Lung (tissue), 12 donors: Measurements from ENCODE around the gene CYP2A7. TPM values are rescaled to one million over a fixed set of nuclear protein-coding genes. Genes with fewer than 3 reads are reported as not detected.
"Not testable (repeated sequence)": the region's sequence is repeated elsewhere in the genome, so short reads cannot be mapped to it uniquely, and the experiment has no call there.

Experiments used
- ATAC-seq: fragments of 200-7000 bp; cut with Tn5 transposase; one replicate; pipeline ENCODE4 v1.9.1; 2020; ENCODE audit warnings: moderate number of reproducible peaks; ENCODE audit not compliant: insufficient read depth, low FRiP score
- DNase-seq, 3 donors: peaks; one replicate each; pipeline ENCODE4 v3.0.0-alpha.2; 2013 to 2017
- H3K27ac ChIP-seq, 2 donors: one replicate each; pipeline ENCODE4 v1.5.1; 2013; ENCODE audit warnings: mild to moderate bottlenecking in 2 of 2, moderate library complexity in 2 of 2, control low read depth in 1 of 2, inconsistent platforms in 1 of 2, low read depth in 1 of 2, low read length in 1 of 2
- H3K27me3 ChIP-seq, 3 donors: one replicate each; pipeline ENCODE4 v1.5.1; 2013; ENCODE audit warnings: low read length in 2 of 3; ENCODE audit not compliant: control insufficient read depth in 3 of 3, insufficient read depth in 3 of 3
- H3K36me3 ChIP-seq, 4 donors: one replicate each; pipeline ENCODE4 v1.5.1; 2013; ENCODE audit warnings: low read length in 4 of 4, mild to moderate bottlenecking in 1 of 4, moderate library complexity in 1 of 4; ENCODE audit not compliant: control insufficient read depth in 4 of 4, insufficient read depth in 4 of 4
- H3K4me1 ChIP-seq, 5 donors: one replicate each; pipeline ENCODE4 v1.5.1; 2013; ENCODE audit warnings: low read length in 5 of 5, mild to moderate bottlenecking in 2 of 5, moderate library complexity in 1 of 5; ENCODE audit not compliant: control insufficient read depth in 5 of 5, insufficient read depth in 5 of 5
- H3K4me3 ChIP-seq: one replicate; pipeline ENCODE4 v1.5.1; 2013; ENCODE audit warnings: mild to moderate bottlenecking, control low read depth, moderate library complexity
- H3K9ac ChIP-seq, 2 donors: one replicate each; pipeline ENCODE4 v1.5.1; 2013; ENCODE audit warnings: low read length in 2 of 2, control low read depth in 1 of 2; ENCODE audit not compliant: insufficient read depth in 1 of 2
- H3K9me3 ChIP-seq, 4 donors: one replicate each; pipeline ENCODE4 v1.5.1; 2013; ENCODE audit warnings: low read length in 3 of 4, mild to moderate bottlenecking in 1 of 4, moderate library complexity in 1 of 4; ENCODE audit not compliant: control insufficient read depth in 4 of 4, insufficient read depth in 3 of 4
- CTCF ChIP-seq: IDR thresholded peaks from 2 replicates; pipeline ENCODE4 v1.5.1; 2012; ENCODE audit warnings: mild to moderate bottlenecking; ENCODE audit errors: control extremely low read depth, extremely low read depth
- WGBS, 2 donors: extraction: QIAGEN DNeasy Blood & Tissue Kit; methylation state at CpG; one replicate each; pipeline ENCODE4 v1.1.7; 2013; 5-methylcytosine and 5-hydroxymethylcytosine counted together
- polyA plus RNA-seq, 2 donors: library from polyadenylated mRNA; stranded (reverse); fragments of 200-250 nt; gene quantifications; one replicate each; pipeline ENCODE4 v1.2.1, GENCODE V29; 2013
- total RNA-seq, 2 donors: library from RNA; depleted of rRNA in 1 of 2; stranded (reverse); fragments of >200 nt in 1 of 2; gene quantifications; one replicate each; pipeline ENCODE4 v1.2.1, GENCODE V29; 2014 to 2021
- donor health status: control.
- donor health status: control.
- donor health status: Bipolar disorder and iron deficiency.
- donor health status: healthy.
- donor health status: DM: yes; HTN: yes; CAD: no.

Gene CYP2A7
- total and polyA plus RNA-seq, 4 donors = 0.11 to 1.6 (median 0.14) TPM; not detected in 1

GRCh38 chr19:40842997-40843652 is 38.9 kb downstream of the CYP2A7 start:
- H3K27me3 ChIP-seq, H3K27ac ChIP-seq, ATAC-seq, H3K9me3 ChIP-seq, DNase-seq, H3K4me3 ChIP-seq, H3K4me1 ChIP-seq, H3K36me3 ChIP-seq, H3K9ac ChIP-seq: not testable (repeated sequence)
- 26 to 34% methylated on average over 9 to 10 of the region's 12 CpGs for WGBS, 2 donors

- not testable (repeated sequence) for H3K9me3 ChIP-seq, H3K4me1 ChIP-seq, H3K4me3 ChIP-seq, H3K36me3 ChIP-seq, DNase-seq, ATAC-seq, H3K27ac ChIP-seq, H3K9ac ChIP-seq, H3K27me3 ChIP-seq
- 88 to 95% methylated on average over 3 of the region's 3 CpGs for WGBS, 2 donors
Observed at GRCh38 chr19:40842012-40842411, 40.0 kb downstream of the CYP2A7 start.

- H3K27me3 ChIP-seq, DNase-seq, H3K27ac ChIP-seq, H3K9ac ChIP-seq, H3K4me1 ChIP-seq, H3K4me3 ChIP-seq, H3K9me3 ChIP-seq, H3K36me3 ChIP-seq, ATAC-seq: not testable (repeated sequence)
- WGBS, 2 donors = 77 to 78% methylated on average over 1 of the region's 1 CpG
Observed at GRCh38 chr19:40838477-40838876, 43.6 kb downstream of the CYP2A7 start.

- no peak overlapping the region for H3K27ac ChIP-seq
- no peaks in the 10 kb centered on the region for H3K36me3 ChIP-seq
- no peak overlapping the region for H3K4me3 ChIP-seq
- DNase-seq (no peak), ATAC-seq (no peak)
- H3K27me3 ChIP-seq = no peaks in the 10 kb centered on the region
- WGBS, 2 donors = 89 to 92% methylated on average over 6 of the region's 6 CpGs
- no peak for TF ChIP-seq CTCF
- H3K9me3 ChIP-seq = no peaks in the 10 kb centered on the region
- no peak overlapping the region for H3K9ac ChIP-seq
- no peaks in the 10 kb centered on the region for H3K4me1 ChIP-seq
Observed at GRCh38 chr19:40836754-40837429, 45.1 kb downstream of the CYP2A7 start.

GRCh38 chr19:40833728-40834533 is 48.1 kb downstream of the CYP2A7 start:
- not testable (repeated sequence) for ATAC-seq, DNase-seq, H3K27me3 ChIP-seq, H3K36me3 ChIP-seq, H3K9me3 ChIP-seq, H3K4me1 ChIP-seq, H3K27ac ChIP-seq, H3K9ac ChIP-seq, H3K4me3 ChIP-seq
- WGBS, 2 donors = 47 to 49% methylated on average over 7 of the region's 7 CpGs

DNA sequence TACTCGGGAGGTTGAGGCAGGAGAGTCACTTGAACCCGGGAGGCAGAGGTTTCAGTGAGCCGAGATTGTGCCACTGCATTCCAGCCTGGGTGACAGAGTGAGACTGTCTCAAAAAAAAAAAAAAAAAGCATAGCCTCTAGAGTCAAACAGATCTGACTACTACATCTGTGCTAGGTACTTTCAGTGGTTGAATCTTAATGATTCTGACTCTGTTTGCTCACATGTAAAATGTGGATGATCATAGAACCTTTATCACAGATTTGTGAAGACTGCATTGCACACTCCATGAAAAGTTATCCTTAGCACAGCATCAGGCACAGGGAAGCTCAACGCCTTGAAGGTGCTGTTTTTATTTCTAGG is 49.6 kb downstream of the CYP2A7 start:
- not testable (repeated sequence) for H3K27ac ChIP-seq, ATAC-seq, H3K4me3 ChIP-seq, DNase-seq, H3K4me1 ChIP-seq, H3K27me3 ChIP-seq, H3K36me3 ChIP-seq, H3K9ac ChIP-seq, H3K9me3 ChIP-seq
- 69 to 83% methylated on average over 4 of the region's 4 CpGs for WGBS, 2 donors
